GM11168 (cell line): Measurements from ENCODE around the gene RACGAP1.

Experiments used
- in situ Hi-C: fragments of 300-500 bp; cut with MboI; formaldehyde crosslinking; loops from one replicate; pipeline ENCODE4 v1.12.0; 2022; ENCODE audit warnings: low sequenced_read_pairs; ENCODE audit not compliant: unreplicated experiment

RACGAP1 gene

GRCh38 chr12:49948866-49949845 is 76.1 kb downstream of the RACGAP1 start:
- in situ Hi-C loops: no loop called here

- in situ Hi-C loops: no loop called here
Observed at GRCh38 chr12:49947593-49948226, 77.6 kb downstream of the RACGAP1 start.

GRCh38 chr12:49946497-49946896 is 78.8 kb downstream of the RACGAP1 start:
- in situ Hi-C loops: no loop called here

GRCh38 chr12:49946086-49946485 is 79.2 kb downstream of the RACGAP1 start:
- in situ Hi-C loops: no loop called here

GRCh38 chr12:49945394-49946080 is 79.8 kb downstream of the RACGAP1 start:
- in situ Hi-C loops: no loop called here

- in situ Hi-C loops: no loop called here
Observed at GRCh38 chr12:49944718-49945117, 80.6 kb downstream of the RACGAP1 start.

- in situ Hi-C loops: no loop called here
Observed at GRCh38 chr12:49944046-49944445, 81.2 kb downstream of the RACGAP1 start.

GRCh38 chr12:49943625-49943960 is 81.7 kb downstream of the RACGAP1 start:
- in situ Hi-C loops: no loop called here

- in situ Hi-C loops: no loop called here
Observed at GRCh38 chr12:49942921-49943624, 82.2 kb downstream of the RACGAP1 start.

GRCh38 chr12:49942512-49942893 is 82.8 kb downstream of the RACGAP1 start:
- in situ Hi-C loops: no loop called here

GRCh38 chr12:49941556-49942511 is 83.5 kb downstream of the RACGAP1 start:
- in situ Hi-C loops: no loop called here

GRCh38 chr12:49939707-49940106 is 85.6 kb downstream of the RACGAP1 start:
- in situ Hi-C loops: no loop called here

- in situ Hi-C loops: no loop called here
Observed at GRCh38 chr12:49939307-49939706, 86.0 kb downstream of the RACGAP1 start.
